HCT116 (cell line): ENCODE measurements around the gene MUC20. TPM values are rescaled to one million over a fixed set of nuclear protein-coding genes. Genes with fewer than 3 reads are reported as not detected.

Experiments
- ATAC-seq: fragments of 200-7000 bp; cut with Tn5 transposase; 2 replicates; pipeline ENCODE4 v1.9.1; 2020; ENCODE audit warnings: mild to moderate bottlenecking, moderate library complexity
- BruUV-seq: library from RNA; stranded (reverse); fragments of 400-500 nt; replicated peaks from 2 replicates; lab custom pipeline; 2021; lab: Mats Ljungman, UMichigan
- CTCF ChIA-PET: fragments of 300-600 bp; sonication (Branson Sonifier 250); formaldehyde crosslinking; loops from one replicate; lab custom pipeline; 2021; ENCODE audit warnings: antibody characterized with exemption; lab: Charles Lee
- POLR2A ChIA-PET: fragments of 300-600, 350-600 bp; sonication (Branson Sonifier 250); formaldehyde crosslinking; loops from one replicate; lab custom pipeline; 2021; ENCODE audit warnings: antibody characterized with exemption; lab: Charles Lee
- RAD21 ChIA-PET, 2 experiments: fragments of 300-600 bp; sonication (Branson Sonifier 250); formaldehyde crosslinking; loops; one replicate each; lab custom pipeline; 2023; ENCODE audit warnings: low total read pairs in 2 of 2; ENCODE audit not compliant: uncharacterized antibody in 2 of 2, unreplicated experiment in 2 of 2, low non-redundant PET in 1 of 2; lab: Charles Lee
- DNase-seq: peaks from one replicate; pipeline ENCODE4 v3.0.0-alpha.2; 2010; ENCODE audit warnings: low read depth, low spot score
- H2AFZ ChIP-seq: fragments of 200-600 bp; shearing (Covaris generic), sonication (generic); 2 replicates; pipeline ENCODE4 v1.6.1; 2017; ENCODE audit warnings: low read depth, mixed run types, mixed read lengths, antibody characterized with exemption, low read length; ENCODE audit not compliant: poor library complexity, severe bottlenecking
- H3K27ac ChIP-seq: 2 replicates; pipeline ENCODE4 v1.5.1; 2012; ENCODE audit warnings: low read depth, low read length
- H3K27me3 ChIP-seq: fragments of 200-600 bp; sonication (generic); 2 replicates; pipeline ENCODE4 v1.6.1; 2016; ENCODE audit warnings: mixed run types, low read length, mixed read lengths; ENCODE audit not compliant: insufficient read depth
- H3K36me3 ChIP-seq, 2 experiments: fragments of 200-500 bp in 1 of 2; fragments of 200-600 bp in 1 of 2; sonication (Bioruptor generic) in 1 of 2; sonication (generic) in 1 of 2; 2 replicates each; pipeline versions ENCODE4 v1.5.1 to v1.6.1; 2014 to 2016; ENCODE audit warnings: low read length in 2 of 2, inconsistent platforms in 1 of 2, mixed read lengths in 1 of 2, mixed run types in 1 of 2; ENCODE audit not compliant: insufficient read depth in 2 of 2, control insufficient read depth in 1 of 2
- H3K4me1 ChIP-seq, 2 experiments: fragments of 200-600 bp in 1 of 2; sonication (generic) in 1 of 2; 2 replicates each; pipeline versions ENCODE4 v1.5.1 to v1.6.1; 2012 to 2017; ENCODE audit warnings: low read length in 2 of 2, inconsistent platforms in 1 of 2, mild to moderate bottlenecking in 1 of 2, mixed read lengths in 1 of 2, mixed run types in 1 of 2, moderate library complexity in 1 of 2; ENCODE audit not compliant: insufficient read depth in 2 of 2, control insufficient read depth in 1 of 2
- H3K4me2 ChIP-seq: fragments of 200-600 bp; sonication (generic); 2 replicates; pipeline ENCODE4 v1.6.1; 2017; ENCODE audit warnings: mixed run types, low read length, mixed read lengths
- H3K4me3 ChIP-seq, 2 experiments: fragments of 200-600 bp in 1 of 2; sonication (generic) in 1 of 2; replicated peaks in 1 of 2; 2 replicates each; pipeline ENCODE4 v1.5.1; 2011 to 2016; ENCODE audit warnings: low read length in 2 of 2, control low read depth in 1 of 2, low read depth in 1 of 2, mild to moderate bottlenecking in 1 of 2, mixed read lengths in 1 of 2, mixed run types in 1 of 2
- H3K79me2 ChIP-seq: fragments of 200-600 bp; sonication (generic); 2 replicates; pipeline ENCODE4 v1.6.1; 2017; ENCODE audit warnings: mild to moderate bottlenecking, mixed run types, low read length, moderate library complexity, mixed read lengths; ENCODE audit not compliant: insufficient read depth
- H3K9ac ChIP-seq: fragments of 200-600 bp; sonication (generic); 2 replicates; pipeline ENCODE4 v1.6.1; 2016; ENCODE audit warnings: low read length, mixed read lengths
- H3K9me2 ChIP-seq: fragments of 200-600 bp; sonication (generic), shearing (Covaris generic); 2 replicates; pipeline ENCODE4 v1.6.1; 2017; ENCODE audit warnings: mixed run types, mild to moderate bottlenecking, moderate library complexity; ENCODE audit not compliant: insufficient read depth
- H3K9me3 ChIP-seq, 2 experiments: fragments of 200-500 bp in 1 of 2; fragments of 200-600 bp in 1 of 2; sonication (Bioruptor generic) in 1 of 2; sonication (generic) in 1 of 2; 2 replicates each; pipeline ENCODE4 v1.6.1; 2014 to 2017; ENCODE audit warnings: low read length in 2 of 2, mixed read lengths in 2 of 2, inconsistent platforms in 1 of 2, low read depth in 1 of 2, mild to moderate bottlenecking in 1 of 2, mixed run types in 1 of 2, moderate library complexity in 1 of 2; ENCODE audit not compliant: control insufficient read depth in 1 of 2, insufficient read depth in 1 of 2
- H4K20me1 ChIP-seq: fragments of 200-600 bp; sonication (generic), shearing (Covaris generic); 2 replicates; pipeline ENCODE4 v1.6.1; 2017; ENCODE audit warnings: mixed run types, mild to moderate bottlenecking, moderate library complexity; ENCODE audit not compliant: insufficient read depth
- FOSL1 ChIP-seq: IDR thresholded peaks from 2 replicates; pipeline ENCODE4 v1.6.1; 2012; ENCODE audit warnings: low read depth
- POLR2A ChIP-seq: IDR thresholded peaks from 2 replicates; pipeline ENCODE4 v1.7.0; 2011; ENCODE audit warnings: borderline replicate concordance; ENCODE audit not compliant: insufficient read depth, insufficient read length; ENCODE audit errors: extremely low read depth
- POLR2AphosphoS5 ChIP-seq: IDR thresholded peaks from 2 replicates; pipeline ENCODE4 v1.6.1; 2011; ENCODE audit warnings: mild to moderate bottlenecking, low read depth, low read length, moderate library complexity
- RAD21 ChIP-seq: IDR thresholded peaks from 2 replicates; pipeline ENCODE4 v1.6.1; 2012; ENCODE audit warnings: low read depth, mild to moderate bottlenecking
- ZNF274 ChIP-seq: fragments of 200-500 bp; sonication (Bioruptor generic); IDR thresholded peaks from 2 replicates; pipeline ENCODE4 v1.6.1; 2014; ENCODE audit warnings: mild to moderate bottlenecking, low read depth, low read length, inconsistent platforms
- intact Hi-C: fragments of 100-400 bp; cut with micrococcal nuclease; formaldehyde crosslinking; loops from 2 replicates; pipeline ENCODE4 v1.10.0; 2022
- total RNA-seq: library from RNA; stranded (reverse); gene quantifications from one replicate; pipeline ENCODE4 v1.2.1, GENCODE V29; 2021; ENCODE audit not compliant: unreplicated experiment
- TF ChIP-seq, protein P1 (sequence below), 3 experiments: fragments of 200-600 bp in 1 of 3; sonication (generic) in 1 of 3; IDR thresholded peaks in 2 of 3; conservative IDR thresholded peaks in 1 of 3; 2 replicates each; pipeline ENCODE4 v1.5.1; 2012 to 2017; ENCODE audit warnings: low read depth in 2 of 3, low read length in 2 of 3, antibody characterized with exemption in 1 of 3, borderline replicate concordance in 1 of 3, control low read depth in 1 of 3, mild to moderate bottlenecking in 1 of 3, mixed read lengths in 1 of 3, mixed run types in 1 of 3, moderate library complexity in 1 of 3; ENCODE audit not compliant: insufficient read depth in 1 of 3
- TF ChIP-seq, protein P2 (sequence below): IDR thresholded peaks from 2 replicates; pipeline ENCODE4 v1.6.1; 2012; ENCODE audit warnings: low read depth
- TF ChIP-seq, protein P3 (sequence below): IDR thresholded peaks from 2 replicates; pipeline ENCODE4 v1.6.1; 2011; ENCODE audit warnings: mild to moderate bottlenecking, low read length, moderate library complexity; ENCODE audit not compliant: insufficient replicate concordance; ENCODE audit errors: extremely low read depth
- TF ChIP-seq, protein P4 (sequence below): IDR thresholded peaks from 2 replicates; pipeline ENCODE4 v1.6.1; 2012

MUC20 gene
- total RNA-seq, 1 experiment from 2014 or later, result 2.4 TPM

DNA sequence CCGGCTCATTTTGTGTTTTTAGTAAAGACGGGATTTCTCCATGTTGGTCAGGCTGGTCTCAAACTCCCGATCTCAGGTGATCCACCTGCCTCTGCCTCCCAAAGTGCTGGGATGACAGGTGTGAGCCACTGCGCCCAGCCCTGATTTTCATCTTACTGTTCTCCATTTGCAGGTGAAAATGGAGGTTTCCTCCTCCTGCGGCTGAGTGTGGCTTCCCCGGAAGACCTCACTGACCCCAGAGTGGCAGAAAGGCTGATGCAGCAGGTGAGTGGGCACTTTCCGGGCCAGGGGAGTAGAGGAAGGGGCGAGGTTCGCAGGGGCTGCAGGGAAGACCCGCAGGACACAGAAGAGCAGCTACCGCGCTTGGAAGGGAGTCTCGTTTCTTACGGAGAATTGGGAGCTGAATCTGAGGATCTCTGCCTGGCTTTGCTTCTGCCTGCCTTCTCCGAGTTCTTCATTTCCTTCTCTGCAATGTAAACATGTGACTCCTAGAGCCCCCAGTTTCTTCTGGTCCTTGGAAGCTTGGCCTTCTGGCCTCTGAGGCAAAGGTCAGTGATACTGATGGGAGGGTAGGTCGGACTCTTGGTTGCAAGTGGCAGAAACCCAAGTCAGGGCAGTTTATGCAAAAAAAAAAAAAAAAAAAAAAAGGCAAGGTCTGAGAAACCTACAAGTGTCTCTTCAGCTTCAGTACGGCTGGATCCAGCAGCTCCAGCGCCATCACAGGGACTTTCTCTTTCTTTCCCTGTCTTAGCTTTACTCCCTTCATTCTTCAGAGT, 8.9 kb downstream of the MUC20 start:
- no peaks in the 10 kb centered on the region for H3K36me3 ChIP-seq
- H4K20me1 ChIP-seq, result no peaks in the 10 kb centered on the region
- no peak overlapping the region for H3K4me2 ChIP-seq
- intact Hi-C loops, result loop anchor here (1.0 kb wide), 1 partner anchor 15 kb away; no protein-coding TSS in a partner anchor
- no peak overlapping the region for H2AFZ ChIP-seq
- H3K9ac ChIP-seq, result no peak overlapping the region
- CTCF ChIA-PET, result interaction anchor here (0.9 kb wide), 1 partner anchor 18 kb away, joined by 3 read pairs; no protein-coding TSS in a partner anchor
- H3K9me3 ChIP-seq, result no peaks in the 10 kb centered on the region
- DNase-seq (no peak), ATAC-seq (no peak)
- no TSS peak for BruUV-seq
- no peaks in the 10 kb centered on the region for H3K27me3 ChIP-seq
- peaks cover 0 to 4% of the 10 kb centered on the region in 2 experiments; a peak in 1 of 4 replicates for H3K4me1 ChIP-seq
- H3K27ac ChIP-seq, result no peak overlapping the region
- no peaks in the 10 kb centered on the region for H3K79me2 ChIP-seq
- TF ChIP-seq, protein P1, sequence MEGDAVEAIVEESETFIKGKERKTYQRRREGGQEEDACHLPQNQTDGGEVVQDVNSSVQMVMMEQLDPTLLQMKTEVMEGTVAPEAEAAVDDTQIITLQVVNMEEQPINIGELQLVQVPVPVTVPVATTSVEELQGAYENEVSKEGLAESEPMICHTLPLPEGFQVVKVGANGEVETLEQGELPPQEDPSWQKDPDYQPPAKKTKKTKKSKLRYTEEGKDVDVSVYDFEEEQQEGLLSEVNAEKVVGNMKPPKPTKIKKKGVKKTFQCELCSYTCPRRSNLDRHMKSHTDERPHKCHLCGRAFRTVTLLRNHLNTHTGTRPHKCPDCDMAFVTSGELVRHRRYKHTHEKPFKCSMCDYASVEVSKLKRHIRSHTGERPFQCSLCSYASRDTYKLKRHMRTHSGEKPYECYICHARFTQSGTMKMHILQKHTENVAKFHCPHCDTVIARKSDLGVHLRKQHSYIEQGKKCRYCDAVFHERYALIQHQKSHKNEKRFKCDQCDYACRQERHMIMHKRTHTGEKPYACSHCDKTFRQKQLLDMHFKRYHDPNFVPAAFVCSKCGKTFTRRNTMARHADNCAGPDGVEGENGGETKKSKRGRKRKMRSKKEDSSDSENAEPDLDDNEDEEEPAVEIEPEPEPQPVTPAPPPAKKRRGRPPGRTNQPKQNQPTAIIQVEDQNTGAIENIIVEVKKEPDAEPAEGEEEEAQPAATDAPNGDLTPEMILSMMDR (IDR thresholded peaks at IDR 0.05 in 2 of 3, conservative IDR thresholded peaks at IDR 0.05 in 1 of 3; ENCODE audit: borderline replicate concordance in 1 of 3, insufficient read depth in 1 of 3, low read depth in 2 of 3, low read length in 2 of 3), result no peak
- TF ChIP-seq ZNF274, result no peak
- no peak for TF ChIP-seq FOSL1
- TF ChIP-seq, protein P2, sequence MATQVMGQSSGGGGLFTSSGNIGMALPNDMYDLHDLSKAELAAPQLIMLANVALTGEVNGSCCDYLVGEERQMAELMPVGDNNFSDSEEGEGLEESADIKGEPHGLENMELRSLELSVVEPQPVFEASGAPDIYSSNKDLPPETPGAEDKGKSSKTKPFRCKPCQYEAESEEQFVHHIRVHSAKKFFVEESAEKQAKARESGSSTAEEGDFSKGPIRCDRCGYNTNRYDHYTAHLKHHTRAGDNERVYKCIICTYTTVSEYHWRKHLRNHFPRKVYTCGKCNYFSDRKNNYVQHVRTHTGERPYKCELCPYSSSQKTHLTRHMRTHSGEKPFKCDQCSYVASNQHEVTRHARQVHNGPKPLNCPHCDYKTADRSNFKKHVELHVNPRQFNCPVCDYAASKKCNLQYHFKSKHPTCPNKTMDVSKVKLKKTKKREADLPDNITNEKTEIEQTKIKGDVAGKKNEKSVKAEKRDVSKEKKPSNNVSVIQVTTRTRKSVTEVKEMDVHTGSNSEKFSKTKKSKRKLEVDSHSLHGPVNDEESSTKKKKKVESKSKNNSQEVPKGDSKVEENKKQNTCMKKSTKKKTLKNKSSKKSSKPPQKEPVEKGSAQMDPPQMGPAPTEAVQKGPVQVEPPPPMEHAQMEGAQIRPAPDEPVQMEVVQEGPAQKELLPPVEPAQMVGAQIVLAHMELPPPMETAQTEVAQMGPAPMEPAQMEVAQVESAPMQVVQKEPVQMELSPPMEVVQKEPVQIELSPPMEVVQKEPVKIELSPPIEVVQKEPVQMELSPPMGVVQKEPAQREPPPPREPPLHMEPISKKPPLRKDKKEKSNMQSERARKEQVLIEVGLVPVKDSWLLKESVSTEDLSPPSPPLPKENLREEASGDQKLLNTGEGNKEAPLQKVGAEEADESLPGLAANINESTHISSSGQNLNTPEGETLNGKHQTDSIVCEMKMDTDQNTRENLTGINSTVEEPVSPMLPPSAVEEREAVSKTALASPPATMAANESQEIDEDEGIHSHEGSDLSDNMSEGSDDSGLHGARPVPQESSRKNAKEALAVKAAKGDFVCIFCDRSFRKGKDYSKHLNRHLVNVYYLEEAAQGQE, result no peak
- TF ChIP-seq RAD21, result no peak
- TF ChIP-seq, protein P3, sequence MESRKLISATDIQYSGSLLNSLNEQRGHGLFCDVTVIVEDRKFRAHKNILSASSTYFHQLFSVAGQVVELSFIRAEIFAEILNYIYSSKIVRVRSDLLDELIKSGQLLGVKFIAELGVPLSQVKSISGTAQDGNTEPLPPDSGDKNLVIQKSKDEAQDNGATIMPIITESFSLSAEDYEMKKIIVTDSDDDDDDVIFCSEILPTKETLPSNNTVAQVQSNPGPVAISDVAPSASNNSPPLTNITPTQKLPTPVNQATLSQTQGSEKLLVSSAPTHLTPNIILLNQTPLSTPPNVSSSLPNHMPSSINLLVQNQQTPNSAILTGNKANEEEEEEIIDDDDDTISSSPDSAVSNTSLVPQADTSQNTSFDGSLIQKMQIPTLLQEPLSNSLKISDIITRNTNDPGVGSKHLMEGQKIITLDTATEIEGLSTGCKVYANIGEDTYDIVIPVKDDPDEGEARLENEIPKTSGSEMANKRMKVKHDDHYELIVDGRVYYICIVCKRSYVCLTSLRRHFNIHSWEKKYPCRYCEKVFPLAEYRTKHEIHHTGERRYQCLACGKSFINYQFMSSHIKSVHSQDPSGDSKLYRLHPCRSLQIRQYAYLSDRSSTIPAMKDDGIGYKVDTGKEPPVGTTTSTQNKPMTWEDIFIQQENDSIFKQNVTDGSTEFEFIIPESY, result no peak
- TF ChIP-seq POLR2A, result no peak
- TF ChIP-seq POLR2AphosphoS5, result no peak
- TF ChIP-seq, protein P4, sequence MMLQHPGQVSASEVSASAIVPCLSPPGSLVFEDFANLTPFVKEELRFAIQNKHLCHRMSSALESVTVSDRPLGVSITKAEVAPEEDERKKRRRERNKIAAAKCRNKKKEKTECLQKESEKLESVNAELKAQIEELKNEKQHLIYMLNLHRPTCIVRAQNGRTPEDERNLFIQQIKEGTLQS, result no peak
- no peaks in the 10 kb centered on the region for H3K9me2 ChIP-seq
- POLR2A ChIA-PET, result no interaction called here
- RAD21 ChIA-PET, result no interaction called here
- H3K4me3 ChIP-seq, result no peak overlapping the region
